Measurements from ENCODE around the gene WBP4. TPM values are rescaled to one million over a fixed set of nuclear protein-coding genes. Genes with fewer than 3 reads are reported as not detected.

WBP4 gene
- total RNA-seq, 4 donors from 2014 or later = 3.4 to 10.3 (median 8.3) TPM

GRCh38 chr13:41107584-41108014, 46.3 kb downstream of the WBP4 start:
- no peak overlapping the region for H3K4me3 ChIP-seq

GRCh38 chr13:41111454-41111853, 50.1 kb downstream of the WBP4 start:
- TF ChIP-seq POLR2AphosphoS5 (IDR thresholded peaks at IDR 0.05) (no peak), POLR2A (IDR thresholded peaks at IDR 0.05) (no peak), EP300 (IDR thresholded peaks at IDR 0.05; ENCODE audit: low read depth) (no peak)
- TF ChIP-seq, protein P1, sequence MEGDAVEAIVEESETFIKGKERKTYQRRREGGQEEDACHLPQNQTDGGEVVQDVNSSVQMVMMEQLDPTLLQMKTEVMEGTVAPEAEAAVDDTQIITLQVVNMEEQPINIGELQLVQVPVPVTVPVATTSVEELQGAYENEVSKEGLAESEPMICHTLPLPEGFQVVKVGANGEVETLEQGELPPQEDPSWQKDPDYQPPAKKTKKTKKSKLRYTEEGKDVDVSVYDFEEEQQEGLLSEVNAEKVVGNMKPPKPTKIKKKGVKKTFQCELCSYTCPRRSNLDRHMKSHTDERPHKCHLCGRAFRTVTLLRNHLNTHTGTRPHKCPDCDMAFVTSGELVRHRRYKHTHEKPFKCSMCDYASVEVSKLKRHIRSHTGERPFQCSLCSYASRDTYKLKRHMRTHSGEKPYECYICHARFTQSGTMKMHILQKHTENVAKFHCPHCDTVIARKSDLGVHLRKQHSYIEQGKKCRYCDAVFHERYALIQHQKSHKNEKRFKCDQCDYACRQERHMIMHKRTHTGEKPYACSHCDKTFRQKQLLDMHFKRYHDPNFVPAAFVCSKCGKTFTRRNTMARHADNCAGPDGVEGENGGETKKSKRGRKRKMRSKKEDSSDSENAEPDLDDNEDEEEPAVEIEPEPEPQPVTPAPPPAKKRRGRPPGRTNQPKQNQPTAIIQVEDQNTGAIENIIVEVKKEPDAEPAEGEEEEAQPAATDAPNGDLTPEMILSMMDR (IDR thresholded peaks at IDR 0.05) = no peak
- in situ Hi-C loops (cut with MboI; ENCODE audit: low pct_ligation_motif_present in 1 of 4, low pct_unique_long_range_greater_than_20kb in 1 of 4, low sequenced_read_pairs in 3 of 4) = no loop called here
- whole genome bisulfite sequencing, 2 donors (ENCODE audit: low coverage in 1 of 2) = 83 to 84% methylated on average over 6 to 7 of the region's 7 CpGs
- Histone ChIP-seq H3K9me3 (no peaks in the 10 kb centered on the region), H3K36me3 (no peaks in the 10 kb centered on the region), H3K4me3 (no peak overlapping the region), H3K27ac (no peak overlapping the region), H3K4me1 (no peaks in the 10 kb centered on the region), H3K27me3 (no peaks in the 10 kb centered on the region)
- DNase-seq = no peak
- intact Hi-C loops (cut with DNase I; ENCODE audit: low total_unique reads) = no loop called here

More at GRCh38 chr13:41107584-41108014, 46.3 kb downstream of the WBP4 start:
- Histone ChIP-seq H3K27ac (no peak overlapping the region), H3K36me3 (no peaks in the 10 kb centered on the region), H3K4me1 (no peaks in the 10 kb centered on the region), H3K9me3 (no peaks in the 10 kb centered on the region), H3K27me3 (no peaks in the 10 kb centered on the region)
- intact Hi-C loops (cut with DNase I; ENCODE audit: low total_unique reads) (no loop called here), in situ Hi-C loops (cut with MboI; ENCODE audit: low pct_ligation_motif_present in 1 of 4, low pct_unique_long_range_greater_than_20kb in 1 of 4, low sequenced_read_pairs in 3 of 4) (no loop called here)
- TF ChIP-seq POLR2A (IDR thresholded peaks at IDR 0.05) = no peak
- no peak for TF ChIP-seq POLR2AphosphoS5 (IDR thresholded peaks at IDR 0.05)
- no peak for TF ChIP-seq EP300 (IDR thresholded peaks at IDR 0.05; ENCODE audit: low read depth)
- TF ChIP-seq, protein P1 (IDR thresholded peaks at IDR 0.05) = no peak
- no peak for DNase-seq
- WGBS, 2 donors (ENCODE audit: low coverage in 1 of 2) = 91% methylated on average over 7 of the region's 7 CpGs; no CpG with 5 or more reads in 1 of the 2 donors

DNA sequence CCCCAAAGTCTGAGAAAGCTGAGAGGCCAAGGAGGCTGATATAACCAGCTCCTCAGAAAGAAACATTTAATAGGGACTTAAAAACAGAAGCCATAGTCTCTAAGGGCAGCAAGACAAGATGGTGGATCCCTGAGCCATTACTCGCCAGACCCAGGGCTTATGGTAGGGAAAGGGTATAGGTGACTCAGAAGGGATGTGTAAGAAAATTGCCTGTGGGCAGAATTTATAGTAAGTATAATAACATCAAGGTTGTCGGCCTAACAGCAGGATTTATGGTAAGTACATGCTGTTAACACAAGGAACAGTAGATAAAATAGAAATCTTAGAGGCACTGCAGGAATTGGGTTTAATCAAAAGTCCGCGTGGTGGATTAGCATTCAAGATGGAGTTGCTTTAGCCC, 56.6 kb downstream of the WBP4 start:
- Histone ChIP-seq H3K4me1 (no peaks in the 10 kb centered on the region), H3K27me3 (no peaks in the 10 kb centered on the region), H3K27ac (no peak overlapping the region), H3K4me3 (no peak overlapping the region), H3K36me3 (no peaks in the 10 kb centered on the region), H3K9me3 (no peaks in the 10 kb centered on the region)
- TF ChIP-seq POLR2A (IDR thresholded peaks at IDR 0.05) = no peak
- TF ChIP-seq, protein P1 (IDR thresholded peaks at IDR 0.05) = no peak
- TF ChIP-seq EP300 (IDR thresholded peaks at IDR 0.05; ENCODE audit: low read depth) = no peak
- TF ChIP-seq POLR2AphosphoS5 (IDR thresholded peaks at IDR 0.05) = no peak
- intact Hi-C loops (cut with DNase I; ENCODE audit: low total_unique reads) (no loop called here), in situ Hi-C loops (cut with MboI; ENCODE audit: low pct_ligation_motif_present in 1 of 4, low pct_unique_long_range_greater_than_20kb in 1 of 4, low sequenced_read_pairs in 3 of 4) (no loop called here)
- DNase-seq = no peak
- WGBS, 2 donors (ENCODE audit: low coverage in 1 of 2) = 68 to 79% methylated on average over 4 of the region's 4 CpGs

GRCh38 chr13:41122838-41123237, 61.5 kb downstream of the WBP4 start:
- 60% methylated on average over 2 of the region's 2 CpGs; no CpG with 5 or more reads in 1 of the 2 donors for WGBS, 2 donors (ENCODE audit: low coverage in 1 of 2)
- H3K36me3 ChIP-seq = no peaks in the 10 kb centered on the region
- DNase-seq = no peak
- no peaks in the 10 kb centered on the region for H3K9me3 ChIP-seq
- H3K27ac ChIP-seq = no peak overlapping the region
- H3K27me3 ChIP-seq = no peaks in the 10 kb centered on the region
- no peak overlapping the region for H3K4me3 ChIP-seq
- intact Hi-C loops (cut with DNase I; ENCODE audit: low total_unique reads) (no loop called here), in situ Hi-C loops (cut with MboI; ENCODE audit: low pct_ligation_motif_present in 1 of 4, low pct_unique_long_range_greater_than_20kb in 1 of 4, low sequenced_read_pairs in 3 of 4) (no loop called here)
- TF ChIP-seq, protein P1 (IDR thresholded peaks at IDR 0.05) = no peak
- no peak for TF ChIP-seq POLR2A (IDR thresholded peaks at IDR 0.05)
- no peak for TF ChIP-seq POLR2AphosphoS5 (IDR thresholded peaks at IDR 0.05)
- no peak for TF ChIP-seq EP300 (IDR thresholded peaks at IDR 0.05; ENCODE audit: low read depth)
- no peaks in the 10 kb centered on the region for H3K4me1 ChIP-seq

All from transverse colon (tissue), 4 donors.